GM20000 (cell line): ENCODE data around the gene DOCK8.

Experiments used
- DNase-seq: peaks from one replicate; pipeline ENCODE4 v3.0.0; 2012; ENCODE audit warnings: low spot score
- TF ChIP-seq, protein P1 (sequence below): IDR thresholded peaks from 2 replicates; pipeline ENCODE4 v1.5.1; 2012; ENCODE audit warnings: mild to moderate bottlenecking, control low read depth; ENCODE audit errors: extremely low read depth, missing control alignments

Gene DOCK8

DNA sequence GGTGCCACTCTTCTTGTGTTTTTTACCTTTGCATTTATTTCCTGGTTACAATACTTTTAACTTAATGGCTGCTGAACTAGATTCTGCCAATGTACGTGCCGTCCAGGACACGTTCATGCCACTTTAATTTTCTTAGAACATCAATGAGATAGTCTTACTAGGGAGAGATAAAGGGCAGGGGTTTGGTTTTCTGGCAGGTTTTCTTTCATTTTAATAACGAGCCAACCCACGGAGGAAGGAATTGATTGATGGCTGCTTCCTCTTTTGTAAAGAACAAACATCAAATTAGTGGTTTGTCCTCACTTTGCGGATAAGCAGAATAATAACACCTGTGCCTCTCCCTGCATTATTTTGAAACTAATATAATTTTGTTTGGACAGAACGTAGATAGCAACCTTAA lies 135.7 kb downstream of the DOCK8 start:
- DNase-seq, result no peak

GRCh38 chr9:351916-352315 lies 137.3 kb downstream of the DOCK8 start:
- TF ChIP-seq, protein P1, sequence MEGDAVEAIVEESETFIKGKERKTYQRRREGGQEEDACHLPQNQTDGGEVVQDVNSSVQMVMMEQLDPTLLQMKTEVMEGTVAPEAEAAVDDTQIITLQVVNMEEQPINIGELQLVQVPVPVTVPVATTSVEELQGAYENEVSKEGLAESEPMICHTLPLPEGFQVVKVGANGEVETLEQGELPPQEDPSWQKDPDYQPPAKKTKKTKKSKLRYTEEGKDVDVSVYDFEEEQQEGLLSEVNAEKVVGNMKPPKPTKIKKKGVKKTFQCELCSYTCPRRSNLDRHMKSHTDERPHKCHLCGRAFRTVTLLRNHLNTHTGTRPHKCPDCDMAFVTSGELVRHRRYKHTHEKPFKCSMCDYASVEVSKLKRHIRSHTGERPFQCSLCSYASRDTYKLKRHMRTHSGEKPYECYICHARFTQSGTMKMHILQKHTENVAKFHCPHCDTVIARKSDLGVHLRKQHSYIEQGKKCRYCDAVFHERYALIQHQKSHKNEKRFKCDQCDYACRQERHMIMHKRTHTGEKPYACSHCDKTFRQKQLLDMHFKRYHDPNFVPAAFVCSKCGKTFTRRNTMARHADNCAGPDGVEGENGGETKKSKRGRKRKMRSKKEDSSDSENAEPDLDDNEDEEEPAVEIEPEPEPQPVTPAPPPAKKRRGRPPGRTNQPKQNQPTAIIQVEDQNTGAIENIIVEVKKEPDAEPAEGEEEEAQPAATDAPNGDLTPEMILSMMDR, result no peak
- no peak for DNase-seq

More for the DNA sequence above, 135.7 kb downstream of the DOCK8 start:
- TF ChIP-seq, protein P1, result no peak

GRCh38 chr9:353077-353476 lies 138.4 kb downstream of the DOCK8 start:
- DNase-seq, result no peak
- TF ChIP-seq, protein P1, result no peak

DNA sequence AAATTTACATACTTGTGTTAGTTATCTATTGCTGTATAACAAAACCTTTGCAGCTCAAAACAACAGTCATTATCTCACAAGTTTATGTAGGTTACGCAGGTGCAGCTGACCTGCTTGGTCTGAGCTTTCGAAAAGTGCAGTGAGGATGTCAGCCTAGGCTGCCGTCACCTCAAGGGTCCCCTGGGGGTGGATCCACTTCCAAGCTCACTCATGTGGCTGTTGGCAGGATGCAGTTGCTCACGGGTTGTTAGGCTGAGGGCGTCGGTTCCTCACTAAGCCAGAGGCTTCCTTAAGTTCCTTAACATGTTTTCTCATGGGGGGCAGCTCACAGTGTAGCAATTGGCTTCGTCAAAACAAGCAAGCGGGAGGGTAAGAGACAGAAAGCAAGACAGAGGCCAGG lies 139.8 kb downstream of the DOCK8 start:
- TF ChIP-seq, protein P1, result no peak
- no peak for DNase-seq

DNA sequence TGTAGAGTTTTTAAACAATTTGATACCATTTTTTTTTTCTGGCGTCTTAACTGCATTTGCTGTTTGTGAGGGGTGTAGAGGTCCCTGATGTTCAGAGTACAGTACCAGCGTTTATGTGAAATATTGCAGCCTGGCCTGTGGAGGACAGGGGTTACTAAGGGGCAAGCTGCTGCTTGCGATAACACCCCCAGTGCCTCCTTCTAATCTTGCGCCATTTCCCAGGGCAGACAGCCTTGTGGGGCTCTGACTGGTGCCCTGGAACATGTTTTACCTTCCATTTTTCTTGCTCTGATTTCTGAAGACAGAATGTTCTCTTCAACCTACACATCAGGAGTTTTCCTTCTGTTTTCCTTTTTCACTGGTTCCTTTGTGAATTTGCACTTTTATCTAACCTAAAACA lies 142.9 kb downstream of the DOCK8 start:
- DNase-seq, result no peak
- TF ChIP-seq, protein P1, result no peak

DNA sequence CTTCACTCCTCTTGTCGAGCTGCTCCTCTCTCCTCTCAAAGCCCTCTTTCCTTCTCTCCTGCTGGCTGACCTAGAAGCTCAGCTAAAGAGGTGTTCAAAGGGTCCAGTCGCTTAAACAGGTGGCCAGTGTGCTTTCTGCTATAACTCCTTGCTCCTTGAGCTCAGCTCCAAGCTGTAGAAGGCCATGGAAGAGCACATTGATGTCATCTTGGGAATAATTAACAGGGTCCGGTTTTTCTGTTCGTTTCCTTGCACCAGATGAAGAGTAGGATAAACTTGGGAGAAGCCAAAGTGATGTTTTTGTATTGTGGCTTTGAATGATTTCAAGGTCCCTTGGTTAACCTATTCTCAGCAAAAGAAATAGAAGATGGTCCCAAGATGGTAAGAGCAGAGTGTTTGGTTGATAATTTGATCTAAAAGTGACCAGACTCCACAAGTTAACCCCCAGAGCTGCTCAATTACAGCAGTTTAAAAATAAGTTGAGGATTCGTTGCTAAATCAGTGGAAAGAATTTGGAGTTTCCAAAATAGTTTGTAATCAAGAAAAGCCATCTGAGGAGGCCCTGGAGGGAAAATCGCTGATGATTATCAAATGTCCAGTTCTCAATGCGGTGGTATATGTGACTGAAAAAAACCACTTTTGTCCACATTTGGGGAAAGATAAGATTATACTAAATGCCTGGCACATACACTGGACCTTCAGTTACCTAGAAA lies 148.1 kb downstream of the DOCK8 start:
- TF ChIP-seq, protein P1, result no peak
- no peak for DNase-seq

GRCh38 chr9:363274-363612 lies 148.6 kb downstream of the DOCK8 start:
- TF ChIP-seq, protein P1, result no peak
- no peak for DNase-seq
